ENCODE data around the gene RAD1. TPM values are rescaled to one million over a fixed set of nuclear protein-coding genes. Genes with fewer than 3 reads are reported as not detected.

Gene RAD1
- total and polyA plus RNA-seq, 2 donors (not counting 1 experiment from before 2014, with no cell fraction given): 7.8 to 25.9 TPM

DNA sequence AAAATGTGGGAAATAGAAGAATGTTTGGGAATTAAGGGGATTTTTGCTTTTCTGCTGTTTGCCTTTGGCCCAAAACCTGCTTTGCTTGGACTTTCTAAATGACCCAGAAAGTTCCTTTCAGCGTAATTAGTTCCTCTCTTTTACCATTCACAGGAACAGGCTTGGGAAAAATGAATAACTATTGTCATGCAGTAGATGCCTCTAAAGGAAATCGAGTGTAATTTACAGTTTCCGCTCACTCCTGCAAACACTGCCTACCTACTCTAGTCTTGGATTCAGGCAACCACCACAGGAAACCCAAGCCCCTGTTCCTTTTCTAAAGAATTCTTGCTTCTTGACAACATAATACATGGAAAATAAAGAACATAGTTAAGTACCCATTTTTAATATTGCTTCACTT, 51.4 kb downstream of the RAD1 start:
- H3K4me1 Mint-ChIP-seq: no peaks in the 10 kb centered on the region
- Histone ChIP-seq H3K27ac (ENCODE audit: low read length in 2 of 2) (no peak overlapping the region), H3K27me3 (replicated peaks in 1 of 4; ENCODE audit: control extremely low read depth in 1 of 4, control insufficient read depth in 3 of 4, insufficient read depth in 4 of 4, low read length in 3 of 4) (no peaks in the 10 kb centered on the region), H3K9ac (ENCODE audit: low read length) (no peak overlapping the region), H2AFZ (ENCODE audit: insufficient read depth, low read depth, low read length, poor library complexity, severe bottlenecking) (no peak overlapping the region), H3K79me2 (ENCODE audit: control insufficient read depth, insufficient read depth, low read length) (no peaks in the 10 kb centered on the region), H3K4me1 (ENCODE audit: control insufficient read depth in 2 of 2, insufficient read depth in 2 of 2, low read length in 2 of 2) (no peaks in the 10 kb centered on the region), H3K9me3 (ENCODE audit: control extremely low read depth in 1 of 3, control insufficient read depth in 2 of 3, insufficient read depth in 1 of 3, low read length in 2 of 3) (no peaks in the 10 kb centered on the region), H3K4me3 (ENCODE audit: control extremely low read depth in 1 of 5, extremely low read depth in 1 of 5, insufficient read depth in 1 of 5, low read depth in 2 of 5, low read length in 4 of 5) (no peak overlapping the region), H3K4me2 (replicated peaks; ENCODE audit: low read depth, low read length, poor library complexity, severe bottlenecking) (no peak overlapping the region), H4K20me1 (ENCODE audit: control insufficient read depth, insufficient read depth, low read length, poor library complexity, severe bottlenecking) (no peaks in the 10 kb centered on the region), H3K36me3 (replicated peaks in 1 of 2; ENCODE audit: control extremely low read depth in 1 of 2, control insufficient read depth in 1 of 2, extremely low read depth in 1 of 2, insufficient read depth in 2 of 2, low read length in 1 of 2) (no peaks in the 10 kb centered on the region)
- ATAC-seq (ENCODE audit: low read depth) (no peak), DNase-seq (no peak)
- intact Hi-C loops (cut with micrococcal nuclease): no loop called here
- no peak overlapping the region for H3K27ac Mint-ChIP-seq
- CTCF ChIA-PET: no interaction called here
- no peak overlapping the region for H3K4me3 Mint-ChIP-seq
- H3K9me3 Mint-ChIP-seq (ENCODE audit: insufficient read depth): no peaks in the 10 kb centered on the region
- POLR2A ChIA-PET: no interaction called here
- H3K27me3 Mint-ChIP-seq: peaks cover 5% of the 10 kb centered on the region
- no CpG with 5 or more reads among the region's 3 CpGs for WGBS (ENCODE audit: insufficient coverage)
- no peak for TF ChIP-seq EZH2 (IDR thresholded peaks at IDR 0.05; ENCODE audit: borderline replicate concordance, insufficient read depth, low read depth, low read length, poor library complexity, severe bottlenecking)
- TF ChIP-seq, protein P1, sequence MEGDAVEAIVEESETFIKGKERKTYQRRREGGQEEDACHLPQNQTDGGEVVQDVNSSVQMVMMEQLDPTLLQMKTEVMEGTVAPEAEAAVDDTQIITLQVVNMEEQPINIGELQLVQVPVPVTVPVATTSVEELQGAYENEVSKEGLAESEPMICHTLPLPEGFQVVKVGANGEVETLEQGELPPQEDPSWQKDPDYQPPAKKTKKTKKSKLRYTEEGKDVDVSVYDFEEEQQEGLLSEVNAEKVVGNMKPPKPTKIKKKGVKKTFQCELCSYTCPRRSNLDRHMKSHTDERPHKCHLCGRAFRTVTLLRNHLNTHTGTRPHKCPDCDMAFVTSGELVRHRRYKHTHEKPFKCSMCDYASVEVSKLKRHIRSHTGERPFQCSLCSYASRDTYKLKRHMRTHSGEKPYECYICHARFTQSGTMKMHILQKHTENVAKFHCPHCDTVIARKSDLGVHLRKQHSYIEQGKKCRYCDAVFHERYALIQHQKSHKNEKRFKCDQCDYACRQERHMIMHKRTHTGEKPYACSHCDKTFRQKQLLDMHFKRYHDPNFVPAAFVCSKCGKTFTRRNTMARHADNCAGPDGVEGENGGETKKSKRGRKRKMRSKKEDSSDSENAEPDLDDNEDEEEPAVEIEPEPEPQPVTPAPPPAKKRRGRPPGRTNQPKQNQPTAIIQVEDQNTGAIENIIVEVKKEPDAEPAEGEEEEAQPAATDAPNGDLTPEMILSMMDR (IDR thresholded peaks at IDR 0.05): no peak

DNA sequence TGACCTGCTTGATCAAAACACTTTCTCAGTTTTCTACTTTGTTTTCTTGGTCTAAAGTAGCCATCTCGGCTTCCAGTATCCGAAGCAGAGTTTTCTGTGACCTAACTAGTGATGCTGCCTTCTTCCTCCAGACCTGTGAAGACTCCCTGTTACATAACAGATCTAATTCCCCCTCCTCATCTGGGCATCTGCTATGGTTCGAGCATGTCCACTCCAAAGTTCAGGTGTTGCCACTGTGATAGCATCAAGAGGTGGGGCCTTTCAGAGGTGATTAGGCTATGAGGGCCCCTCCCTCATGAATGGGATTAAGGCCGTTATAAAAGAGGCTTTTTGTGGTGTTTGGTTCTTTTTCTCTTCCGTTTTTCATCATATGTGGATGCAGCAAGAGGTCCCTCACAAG, 56.1 kb downstream of the RAD1 start:
- DNase-seq: no peak
- Mint-ChIP-seq H3K9me3 (ENCODE audit: insufficient read depth) (no peaks in the 10 kb centered on the region), H3K4me1 (peaks cover 6% of the 10 kb centered on the region), H3K4me3 (no peak overlapping the region), H3K27me3 (no peaks in the 10 kb centered on the region), H3K27ac (no peak overlapping the region)
- CTCF ChIA-PET: interaction anchor here (1.4 kb wide), 1 partner anchor 10 kb away, joined by 3 read pairs; no protein-coding TSS in a partner anchor
- Histone ChIP-seq H4K20me1 (ENCODE audit: control insufficient read depth, insufficient read depth, low read length, poor library complexity, severe bottlenecking) (no peaks in the 10 kb centered on the region), H3K4me2 (replicated peaks; ENCODE audit: low read depth, low read length, poor library complexity, severe bottlenecking) (no peak overlapping the region), H3K9me3 (ENCODE audit: control extremely low read depth in 1 of 3, control insufficient read depth in 2 of 3, insufficient read depth in 1 of 3, low read length in 2 of 3) (no peaks in the 10 kb centered on the region), H2AFZ (ENCODE audit: insufficient read depth, low read depth, low read length, poor library complexity, severe bottlenecking) (no peak overlapping the region), H3K36me3 (replicated peaks in 1 of 2; ENCODE audit: control extremely low read depth in 1 of 2, control insufficient read depth in 1 of 2, extremely low read depth in 1 of 2, insufficient read depth in 2 of 2, low read length in 1 of 2) (no peaks in the 10 kb centered on the region), H3K9ac (ENCODE audit: low read length) (no peak overlapping the region), H3K4me1 (ENCODE audit: control insufficient read depth in 2 of 2, insufficient read depth in 2 of 2, low read length in 2 of 2) (peaks cover 0 to 5% of the 10 kb centered on the region in 2 donors), H3K27me3 (replicated peaks in 1 of 4; ENCODE audit: control extremely low read depth in 1 of 4, control insufficient read depth in 3 of 4, insufficient read depth in 4 of 4, low read length in 3 of 4) (no peaks in the 10 kb centered on the region), H3K4me3 (ENCODE audit: control extremely low read depth in 1 of 5, extremely low read depth in 1 of 5, insufficient read depth in 1 of 5, low read depth in 2 of 5, low read length in 4 of 5) (no peak overlapping the region), H3K27ac (ENCODE audit: low read length in 2 of 2) (no peak overlapping the region), H3K79me2 (ENCODE audit: control insufficient read depth, insufficient read depth, low read length) (no peaks in the 10 kb centered on the region)
- no peak for TF ChIP-seq EZH2 (IDR thresholded peaks at IDR 0.05; ENCODE audit: borderline replicate concordance, insufficient read depth, low read depth, low read length, poor library complexity, severe bottlenecking)
- ATAC-seq (ENCODE audit: low read depth): no peak
- intact Hi-C loops (cut with micrococcal nuclease): no loop called here
- WGBS (ENCODE audit: insufficient coverage): no CpG with 5 or more reads among the region's 5 CpGs
- POLR2A ChIA-PET: no interaction called here
